Large intestine (tissue), 3 donors: ENCODE results near the gene ENTR1. TPM values are rescaled to one million over a fixed set of nuclear protein-coding genes. Genes with fewer than 3 reads are reported as not detected.

Experiments
- DNase-seq, 2 donors: peaks; one replicate each; pipeline versions ENCODE4 v3.0.0 to v3.0.0-alpha.2; 2013
- H3K27ac ChIP-seq: one replicate; pipeline ENCODE4 v1.5.1; 2013; ENCODE audit warnings: low read length
- H3K27me3 ChIP-seq: 2 replicates; pipeline ENCODE4 v1.6.1; 2013; ENCODE audit warnings: low read length; ENCODE audit not compliant: control insufficient read depth, insufficient read depth
- H3K36me3 ChIP-seq: 2 replicates; pipeline ENCODE4 v1.6.1; 2013; ENCODE audit warnings: low read length; ENCODE audit not compliant: control insufficient read depth, insufficient read depth
- H3K4me1 ChIP-seq: one replicate; pipeline ENCODE4 v1.6.1; 2013; ENCODE audit warnings: low read length; ENCODE audit not compliant: control insufficient read depth, insufficient read depth
- H3K4me3 ChIP-seq: one replicate; pipeline ENCODE4 v1.5.1; 2013; ENCODE audit warnings: low read length
- H3K9me3 ChIP-seq: one replicate; pipeline ENCODE4 v1.6.1; 2013; ENCODE audit warnings: mild to moderate bottlenecking, low read depth, low read length, moderate library complexity; ENCODE audit not compliant: control insufficient read depth
- WGBS: methylation state at CpG from one replicate; pipeline ENCODE4 v1.1.5; 2013; ENCODE audit warnings: low lambda C conversion rate; ENCODE audit not compliant: insufficient coverage; 5-methylcytosine and 5-hydroxymethylcytosine counted together
- polyA plus RNA-seq: library from polyadenylated mRNA; unstranded; fragments of 120-200 nt; gene quantifications from one replicate; pipeline ENCODE4 v1.2.1, GENCODE V29; 2013

ENTR1 gene
- polyA plus RNA-seq, 1 donor, result 50.1 TPM

DNA sequence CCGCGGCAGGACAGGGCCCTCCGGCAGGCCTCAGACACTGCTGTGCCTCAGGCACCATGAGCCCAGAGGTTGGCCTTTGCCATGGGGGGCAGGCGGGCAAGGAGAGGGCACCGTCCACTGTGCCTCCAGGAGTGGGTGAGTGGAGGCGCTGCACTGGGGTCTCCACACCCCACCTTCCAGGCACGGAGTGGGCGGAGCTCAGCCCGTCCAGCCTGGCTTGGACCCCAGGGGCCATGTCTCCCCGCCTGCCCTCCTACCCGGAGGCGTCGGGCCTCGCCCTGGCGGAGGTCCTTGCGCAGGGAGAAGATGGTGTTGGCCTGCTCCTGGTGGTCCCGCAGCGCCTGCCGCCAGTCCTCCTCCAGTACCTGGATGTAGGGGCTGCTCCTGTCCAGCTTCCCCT, 40.4 kb downstream of the ENTR1 start:
- no peak for DNase-seq
- Histone ChIP-seq H3K36me3 (peaks cover 4% of the 10 kb centered on the region), H3K9me3 (no peaks in the 10 kb centered on the region), H3K4me1 (peaks cover 15% of the 10 kb centered on the region), H3K4me3 (no peak overlapping the region), H3K27me3 (peaks cover under 1% of the 10 kb centered on the region), H3K27ac (no peak overlapping the region)
- no CpG with 5 or more reads among the region's 19 CpGs for WGBS

DNA sequence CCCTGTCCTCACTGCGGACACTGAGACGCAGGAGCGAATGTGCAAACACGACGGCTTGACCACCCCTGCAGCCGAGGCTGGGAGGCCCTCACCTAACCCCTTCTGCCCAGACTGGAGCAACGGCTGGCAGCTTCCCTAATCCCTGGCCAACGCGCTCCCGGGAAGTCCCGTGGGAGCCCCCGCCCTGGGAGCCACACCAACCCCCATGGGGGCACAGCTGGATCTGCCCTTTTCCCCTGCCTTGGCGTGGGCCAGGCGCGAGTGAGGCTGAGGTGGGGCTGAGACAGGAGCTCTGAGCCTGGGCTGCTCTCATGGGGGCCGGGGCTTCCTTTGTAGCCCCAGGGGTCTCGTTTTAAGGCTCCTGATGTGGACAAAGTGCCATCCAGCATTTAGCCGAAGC, 42.2 kb downstream of the ENTR1 start:
- WGBS, result no CpG with 5 or more reads among the region's 18 CpGs
- Histone ChIP-seq H3K4me3 (no peak overlapping the region), H3K36me3 (no peaks in the 10 kb centered on the region), H3K27me3 (peaks cover 14% of the 10 kb centered on the region), H3K9me3 (peaks cover 6% of the 10 kb centered on the region), H3K27ac (no peak overlapping the region), H3K4me1 (peaks cover 15% of the 10 kb centered on the region)
- DNase-seq, result no peak

DNA sequence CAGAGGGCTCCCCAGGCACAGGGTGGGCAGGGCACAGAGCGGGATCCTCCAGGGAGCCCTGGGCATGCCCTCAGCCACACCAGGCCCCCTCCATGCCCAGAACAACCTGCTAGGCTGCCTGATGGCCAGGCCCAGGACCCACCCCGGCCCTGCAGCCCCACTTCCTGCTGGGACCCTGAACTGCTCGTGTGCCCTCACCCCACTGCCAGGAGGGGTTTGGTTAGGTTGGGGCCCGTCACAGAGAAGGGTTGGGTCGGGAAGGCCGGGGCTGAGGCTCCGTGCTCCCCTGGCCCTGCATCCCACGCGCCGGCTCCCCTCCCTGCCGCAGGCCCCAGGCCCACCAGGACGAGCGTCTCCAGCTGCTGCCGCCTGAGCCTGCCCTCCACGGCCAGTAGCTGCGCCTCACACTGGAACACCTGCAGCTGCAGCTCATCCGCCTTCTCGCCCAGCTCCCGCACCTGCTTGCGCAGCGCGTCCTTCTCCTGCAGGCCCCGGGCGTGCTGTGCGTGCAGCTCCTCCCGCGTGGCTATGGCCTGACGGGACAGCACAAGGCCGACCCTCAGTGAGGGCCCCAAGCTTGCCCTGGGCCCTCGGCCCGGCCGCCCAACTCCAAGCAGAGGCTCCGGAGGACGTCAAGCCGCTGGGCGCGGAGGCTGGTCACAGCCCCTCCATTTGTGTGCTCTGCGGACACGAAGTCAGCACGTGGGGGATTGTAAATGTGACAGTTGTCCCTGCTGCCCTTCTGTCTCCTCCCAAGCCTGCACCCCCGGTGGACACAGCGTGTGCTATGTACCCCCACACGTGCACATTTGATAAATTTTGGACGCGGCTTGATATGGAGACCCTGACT, 42.9 kb downstream of the ENTR1 start:
- H3K27me3 ChIP-seq, result peaks cover 14% of the 10 kb centered on the region
- no peaks in the 10 kb centered on the region for H3K36me3 ChIP-seq
- no CpG with 5 or more reads among the region's 45 CpGs for WGBS
- peaks cover 6% of the 10 kb centered on the region for H3K9me3 ChIP-seq
- H3K4me1 ChIP-seq, result peaks cover 13% of the 10 kb centered on the region
- H3K4me3 ChIP-seq, result no peak overlapping the region
- H3K27ac ChIP-seq, result no peak overlapping the region
- DNase-seq, result no peak

DNA sequence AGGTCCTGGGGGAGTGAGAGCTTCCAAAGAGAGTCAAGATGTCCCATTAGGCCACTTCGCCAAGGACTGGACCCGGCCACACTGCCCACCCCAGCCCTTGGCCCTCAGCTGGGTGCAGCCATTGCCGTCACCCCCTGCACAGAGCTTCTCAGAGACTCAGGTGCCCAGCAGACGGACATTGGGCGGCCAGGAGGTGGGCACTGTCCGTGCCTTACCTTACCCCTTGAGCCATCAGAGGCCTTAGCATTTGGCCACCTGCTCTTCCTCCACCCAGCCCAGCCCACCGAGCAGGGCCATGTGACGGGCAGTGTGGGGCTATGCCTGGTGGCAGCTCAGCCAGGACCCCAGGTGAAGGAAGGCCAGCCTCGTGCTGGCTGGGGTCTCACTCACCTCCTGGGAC, 43.6 kb downstream of the ENTR1 start:
- DNase-seq, result no peak
- peaks cover 6% of the 10 kb centered on the region for H3K9me3 ChIP-seq
- no CpG with 5 or more reads among the region's 9 CpGs for WGBS
- H3K4me3 ChIP-seq, result no peak overlapping the region
- peaks cover 14% of the 10 kb centered on the region for H3K27me3 ChIP-seq
- H3K36me3 ChIP-seq, result peaks cover under 1% of the 10 kb centered on the region
- H3K27ac ChIP-seq, result no peak overlapping the region
- peaks cover 14% of the 10 kb centered on the region for H3K4me1 ChIP-seq

- no peak for DNase-seq
- Histone ChIP-seq H3K27ac (no peak overlapping the region), H3K36me3 (peaks cover 5% of the 10 kb centered on the region), H3K4me1 (peaks cover 18% of the 10 kb centered on the region), H3K27me3 (peaks cover 14% of the 10 kb centered on the region), H3K9me3 (peaks cover 6% of the 10 kb centered on the region), H3K4me3 (no peak overlapping the region)
- no CpG with 5 or more reads among the region's 9 CpGs for WGBS
These were observed 44.6 kb downstream of the ENTR1 start for GRCh38 chr9:136365775-136366222.

- peaks cover 14% of the 10 kb centered on the region for H3K27me3 ChIP-seq
- no peak for DNase-seq
- H3K36me3 ChIP-seq, result peaks cover 5% of the 10 kb centered on the region
- H3K4me3 ChIP-seq, result no peak overlapping the region
- H3K27ac ChIP-seq, result no peak overlapping the region
- H3K9me3 ChIP-seq, result peaks cover 7% of the 10 kb centered on the region
- peaks cover 18% of the 10 kb centered on the region for H3K4me1 ChIP-seq
- no CpG with 5 or more reads among the region's 31 CpGs for WGBS
These were observed 45.3 kb downstream of the ENTR1 start for GRCh38 chr9:136364942-136365774.

GRCh38 chr9:136363949-136364748, 46.3 kb downstream of the ENTR1 start:
- Histone ChIP-seq H3K4me3 (no peak overlapping the region), H3K4me1 (peaks cover 18% of the 10 kb centered on the region), H3K27ac (no peak overlapping the region), H3K9me3 (peaks cover 11% of the 10 kb centered on the region), H3K27me3 (peaks cover 14% of the 10 kb centered on the region), H3K36me3 (peaks cover 6% of the 10 kb centered on the region)
- DNase-seq, result no peak
- WGBS, result no CpG with 5 or more reads among the region's 54 CpGs

DNA sequence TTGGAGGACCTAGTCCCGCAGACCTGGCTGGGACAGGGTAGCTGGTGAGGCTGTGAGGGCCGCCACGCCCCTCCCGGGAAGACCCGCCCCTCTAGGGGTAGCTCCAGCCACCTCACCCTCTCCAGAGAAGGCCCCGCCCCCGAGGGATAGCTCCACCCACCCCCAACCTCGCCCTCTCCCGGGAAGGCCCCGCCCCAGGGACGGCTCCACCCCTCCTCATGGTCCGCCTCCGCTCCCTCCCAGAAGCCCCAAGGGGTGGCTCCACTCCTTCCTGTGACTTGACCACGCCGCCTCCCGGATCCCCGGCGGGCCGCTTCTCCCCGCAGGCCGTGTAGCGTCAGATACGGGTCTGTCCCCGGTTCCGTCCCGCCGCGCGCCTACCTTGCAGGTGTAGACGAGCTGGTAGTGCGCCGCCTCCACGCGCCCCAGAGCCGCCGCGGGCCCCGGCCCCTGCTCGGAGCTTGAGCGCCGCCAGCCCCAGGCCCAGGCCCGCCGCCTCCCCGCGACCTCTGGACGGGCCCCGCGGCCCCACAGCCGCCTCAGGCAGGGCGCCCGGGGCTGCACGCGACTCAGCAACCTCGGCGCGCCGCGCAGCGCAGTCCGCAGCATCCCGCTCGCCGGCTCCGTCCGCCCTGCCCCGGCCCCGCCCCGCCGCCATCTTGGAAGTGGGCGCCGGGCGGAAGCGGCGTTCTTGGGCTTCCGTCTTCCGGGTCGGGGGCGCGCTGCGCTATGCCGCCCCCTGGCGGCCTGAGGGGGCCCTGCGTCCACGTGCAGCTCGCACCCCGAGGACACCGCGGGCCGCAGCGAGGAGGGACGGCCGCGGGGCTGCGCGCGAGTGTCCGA, 47.1 kb downstream of the ENTR1 start, which contains the start of gene DNLZ:
TSS of gene DNLZ (minus strand) at position 639 of the 843 bp plus-strand sequence. CDS start at position 609, 30 bp downstream.
- DNase-seq, result peak; percentile 92 to 94
- Histone ChIP-seq H3K27ac (peak within 1 kb of the TSS; percentile 74), H3K4me3 (peak within 1 kb of the TSS; percentile 72), H3K9me3 (peaks cover 11% of the 10 kb centered on the region), H3K4me1 (peaks cover 18% of the 10 kb centered on the region), H3K27me3 (peaks cover 14% of the 10 kb centered on the region), H3K36me3 (peaks cover 14% of the 10 kb centered on the region)
- no CpG with 5 or more reads among the region's 97 CpGs for WGBS

- Histone ChIP-seq H3K27me3 (peaks cover 14% of the 10 kb centered on the region), H3K36me3 (peaks cover 17% of the 10 kb centered on the region), H3K9me3 (peaks cover 11% of the 10 kb centered on the region), H3K27ac (peak overlapping the region; percentile 54), H3K4me1 (peaks cover 18% of the 10 kb centered on the region), H3K4me3 (no peak overlapping the region)
- no CpG with 5 or more reads among the region's 6 CpGs for WGBS
- DNase-seq, result no peak
These were observed 48.0 kb downstream of the ENTR1 start for GRCh38 chr9:136362450-136362784.
